Liver (tissue), 9 donors: ENCODE measurements around the gene SERINC4. TPM values are rescaled to one million over a fixed set of nuclear protein-coding genes. Genes with fewer than 3 reads are reported as not detected.
"Not testable (repeated sequence)": the region's sequence is repeated elsewhere in the genome, so short reads cannot be mapped to it uniquely, and the experiment has no call there.

Experiments used
- DNase-seq: peaks from one replicate; pipeline ENCODE4 v3.0.0-alpha.2; 2017; ENCODE audit warnings: low spot score
- H3K27ac ChIP-seq, 2 donors: one replicate each; pipeline ENCODE4 v1.7.0; 2013; ENCODE audit warnings: inconsistent platforms in 2 of 2, low read length in 2 of 2, control low read depth in 1 of 2, low read depth in 1 of 2, mild to moderate bottlenecking in 1 of 2
- H3K27me3 ChIP-seq, 4 donors: one replicate each; pipeline versions ENCODE4 v1.6.1 to v1.7.0; 2013; ENCODE audit warnings: low read length in 3 of 4, inconsistent platforms in 1 of 4, mild to moderate bottlenecking in 1 of 4, moderate library complexity in 1 of 4; ENCODE audit not compliant: control insufficient read depth in 4 of 4, insufficient read depth in 4 of 4
- H3K36me3 ChIP-seq, 4 donors: one replicate each; pipeline versions ENCODE4 v1.6.1 to v1.7.0; 2013; ENCODE audit warnings: low read length in 3 of 4, mild to moderate bottlenecking in 3 of 4, low read depth in 1 of 4, moderate library complexity in 1 of 4; ENCODE audit not compliant: control insufficient read depth in 4 of 4, insufficient read depth in 3 of 4
- H3K4me1 ChIP-seq, 4 donors: one replicate each; pipeline versions ENCODE4 v1.6.1 to v1.7.0; 2013; ENCODE audit warnings: low read length in 3 of 4, mild to moderate bottlenecking in 3 of 4, moderate library complexity in 1 of 4; ENCODE audit not compliant: control insufficient read depth in 4 of 4, insufficient read depth in 4 of 4
- H3K4me3 ChIP-seq, 3 donors: one replicate each; pipeline versions ENCODE4 v1.6.1 to v1.7.0; 2013; ENCODE audit warnings: low read length in 3 of 3, control low read depth in 1 of 3, low read depth in 1 of 3, mild to moderate bottlenecking in 1 of 3
- H3K9ac ChIP-seq, 2 donors: one replicate each; pipeline ENCODE4 v1.7.0; 2013; ENCODE audit warnings: low read length in 2 of 2, mild to moderate bottlenecking in 2 of 2, moderate library complexity in 2 of 2, control low read depth in 1 of 2, low read depth in 1 of 2
- H3K9me3 ChIP-seq, 4 donors: one replicate each; pipeline versions ENCODE4 v1.6.1 to v1.7.0; 2013; ENCODE audit warnings: low read length in 3 of 4; ENCODE audit not compliant: control insufficient read depth in 4 of 4
- FOXA2 ChIP-seq: IDR thresholded peaks from 2 replicates; pipeline ENCODE4 v1.6.1; 2016; ENCODE audit warnings: antibody characterized with exemption
- GABPA ChIP-seq, 2 donors: IDR thresholded peaks in 1 of 2; conservative IDR thresholded peaks in 1 of 2; 2 replicates each; pipeline ENCODE4 v1.6.1; 2016; ENCODE audit warnings: antibody characterized with exemption in 2 of 2, mild to moderate bottlenecking in 1 of 2, moderate library complexity in 1 of 2
- HNF4A ChIP-seq, 2 donors: conservative IDR thresholded peaks; 2 replicates each; pipeline ENCODE4 v1.6.1; 2016; ENCODE audit warnings: antibody characterized with exemption in 2 of 2, mild to moderate bottlenecking in 2 of 2
- MAX ChIP-seq: IDR thresholded peaks from 2 replicates; pipeline ENCODE4 v1.6.1; 2016; ENCODE audit warnings: antibody characterized with exemption
- NR2F2 ChIP-seq: IDR thresholded peaks from 2 replicates; pipeline ENCODE4 v1.6.1; 2016; ENCODE audit warnings: antibody characterized with exemption
- RAD21 ChIP-seq, 2 donors: IDR thresholded peaks; 2 replicates each; pipeline ENCODE4 v1.6.1; 2016; ENCODE audit warnings: antibody characterized with exemption in 2 of 2, mild to moderate bottlenecking in 2 of 2
- TAF1 ChIP-seq: conservative IDR thresholded peaks from 2 replicates; pipeline ENCODE4 v1.6.1; 2016; ENCODE audit warnings: antibody characterized with exemption, mild to moderate bottlenecking
- YY1 ChIP-seq: IDR thresholded peaks from 2 replicates; pipeline ENCODE4 v1.6.1; 2016; ENCODE audit warnings: antibody characterized with exemption, mild to moderate bottlenecking
- WGBS: extraction: QIAGEN DNeasy Blood & Tissue Kit; methylation state at CpG from one replicate; pipeline ENCODE4 v1.1.7; 2013; 5-methylcytosine and 5-hydroxymethylcytosine counted together
- polyA plus RNA-seq, 2 donors: library from polyadenylated mRNA; stranded (reverse) in 1 of 2; unstranded in 1 of 2; fragments of 200-250 nt in 1 of 2; fragments of >200 nt in 1 of 2; fragmentation: Nextera tagmentation in 1 of 2; extraction: Ambion mirVana in 1 of 2; gene quantifications; one replicate each; pipeline versions ENCODE4 v1.2.1 to v1.2.3, GENCODE V29; 2013 to 2015
- total RNA-seq, 2 donors: library from RNA; depleted of rRNA; stranded (reverse); fragments of >200 nt; gene quantifications; one replicate each; pipeline ENCODE4 v1.2.3, GENCODE V29; 2014
- TF ChIP-seq, protein P1 (sequence below): fragments of 150-350 bp; IDR thresholded peaks from 2 replicates; pipeline ENCODE4 v1.5.1; 2017; ENCODE audit warnings: improper control_type of control experiment, low read depth, low read length; ENCODE audit not compliant: missing input control
- TF ChIP-seq, protein P2 (sequence below): IDR thresholded peaks from 2 replicates; pipeline ENCODE4 v1.6.1; 2016; ENCODE audit warnings: antibody characterized with exemption, mild to moderate bottlenecking
- donor health status: healthy.
- donor health status: healthy.
- donor health status: healthy.
- donor health status: healthy.
- donor health status: healthy.

SERINC4 gene
- total and polyA plus RNA-seq, 4 donors = 0.06 TPM; not detected in 3

- no peak for TF ChIP-seq HNF4A (conservative IDR thresholded peaks at IDR 0.05)
- peak; percentile 81 for TF ChIP-seq MAX
- TF ChIP-seq, protein P1, sequence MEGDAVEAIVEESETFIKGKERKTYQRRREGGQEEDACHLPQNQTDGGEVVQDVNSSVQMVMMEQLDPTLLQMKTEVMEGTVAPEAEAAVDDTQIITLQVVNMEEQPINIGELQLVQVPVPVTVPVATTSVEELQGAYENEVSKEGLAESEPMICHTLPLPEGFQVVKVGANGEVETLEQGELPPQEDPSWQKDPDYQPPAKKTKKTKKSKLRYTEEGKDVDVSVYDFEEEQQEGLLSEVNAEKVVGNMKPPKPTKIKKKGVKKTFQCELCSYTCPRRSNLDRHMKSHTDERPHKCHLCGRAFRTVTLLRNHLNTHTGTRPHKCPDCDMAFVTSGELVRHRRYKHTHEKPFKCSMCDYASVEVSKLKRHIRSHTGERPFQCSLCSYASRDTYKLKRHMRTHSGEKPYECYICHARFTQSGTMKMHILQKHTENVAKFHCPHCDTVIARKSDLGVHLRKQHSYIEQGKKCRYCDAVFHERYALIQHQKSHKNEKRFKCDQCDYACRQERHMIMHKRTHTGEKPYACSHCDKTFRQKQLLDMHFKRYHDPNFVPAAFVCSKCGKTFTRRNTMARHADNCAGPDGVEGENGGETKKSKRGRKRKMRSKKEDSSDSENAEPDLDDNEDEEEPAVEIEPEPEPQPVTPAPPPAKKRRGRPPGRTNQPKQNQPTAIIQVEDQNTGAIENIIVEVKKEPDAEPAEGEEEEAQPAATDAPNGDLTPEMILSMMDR = no peak
- TF ChIP-seq TAF1 = peak; percentile 99
- TF ChIP-seq FOXA2 = no peak
- TF ChIP-seq RAD21 (IDR thresholded peaks at IDR 0.05) = peak in 1 of 2 donors; percentile 31
These were observed 24.6 kb upstream of the SERINC4 start, which contains the start of gene MFAP1 (continued) for GRCh38 chr15:43824302-43825246.

- H3K27ac ChIP-seq = no peak overlapping the region
- TF ChIP-seq MAX = no peak
- no peak for TF ChIP-seq GABPA (IDR thresholded peaks at IDR 0.05 in 1 of 2, conservative IDR thresholded peaks at IDR 0.05 in 1 of 2)
- TF ChIP-seq, protein P2, sequence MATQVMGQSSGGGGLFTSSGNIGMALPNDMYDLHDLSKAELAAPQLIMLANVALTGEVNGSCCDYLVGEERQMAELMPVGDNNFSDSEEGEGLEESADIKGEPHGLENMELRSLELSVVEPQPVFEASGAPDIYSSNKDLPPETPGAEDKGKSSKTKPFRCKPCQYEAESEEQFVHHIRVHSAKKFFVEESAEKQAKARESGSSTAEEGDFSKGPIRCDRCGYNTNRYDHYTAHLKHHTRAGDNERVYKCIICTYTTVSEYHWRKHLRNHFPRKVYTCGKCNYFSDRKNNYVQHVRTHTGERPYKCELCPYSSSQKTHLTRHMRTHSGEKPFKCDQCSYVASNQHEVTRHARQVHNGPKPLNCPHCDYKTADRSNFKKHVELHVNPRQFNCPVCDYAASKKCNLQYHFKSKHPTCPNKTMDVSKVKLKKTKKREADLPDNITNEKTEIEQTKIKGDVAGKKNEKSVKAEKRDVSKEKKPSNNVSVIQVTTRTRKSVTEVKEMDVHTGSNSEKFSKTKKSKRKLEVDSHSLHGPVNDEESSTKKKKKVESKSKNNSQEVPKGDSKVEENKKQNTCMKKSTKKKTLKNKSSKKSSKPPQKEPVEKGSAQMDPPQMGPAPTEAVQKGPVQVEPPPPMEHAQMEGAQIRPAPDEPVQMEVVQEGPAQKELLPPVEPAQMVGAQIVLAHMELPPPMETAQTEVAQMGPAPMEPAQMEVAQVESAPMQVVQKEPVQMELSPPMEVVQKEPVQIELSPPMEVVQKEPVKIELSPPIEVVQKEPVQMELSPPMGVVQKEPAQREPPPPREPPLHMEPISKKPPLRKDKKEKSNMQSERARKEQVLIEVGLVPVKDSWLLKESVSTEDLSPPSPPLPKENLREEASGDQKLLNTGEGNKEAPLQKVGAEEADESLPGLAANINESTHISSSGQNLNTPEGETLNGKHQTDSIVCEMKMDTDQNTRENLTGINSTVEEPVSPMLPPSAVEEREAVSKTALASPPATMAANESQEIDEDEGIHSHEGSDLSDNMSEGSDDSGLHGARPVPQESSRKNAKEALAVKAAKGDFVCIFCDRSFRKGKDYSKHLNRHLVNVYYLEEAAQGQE = no peak
- no peak for TF ChIP-seq YY1
- TF ChIP-seq FOXA2 = no peak
- no peak for TF ChIP-seq RAD21 (IDR thresholded peaks at IDR 0.05)
- TF ChIP-seq NR2F2 = no peak
- 69% methylated on average over 3 of the region's 3 CpGs for WGBS
- peaks cover 9 to 12% (median 11%) of the 10 kb centered on the region in 4 donors for H3K4me1 ChIP-seq
- no peak overlapping the region for H3K4me3 ChIP-seq
- no peak overlapping the region for H3K9ac ChIP-seq
- DNase-seq = no peak
- H3K36me3 ChIP-seq = peaks cover 0 to 7% (median 3%) of the 10 kb centered on the region in 4 donors
- H3K9me3 ChIP-seq = no peaks in the 10 kb centered on the region
- H3K27me3 ChIP-seq = no peaks in the 10 kb centered on the region
These were observed 21.5 kb upstream of the SERINC4 start for GRCh38 chr15:43821505-43821904.

- not testable (repeated sequence) for H3K9ac ChIP-seq, DNase-seq, H3K4me3 ChIP-seq, H3K27me3 ChIP-seq, H3K4me1 ChIP-seq, H3K9me3 ChIP-seq, H3K27ac ChIP-seq
- H3K36me3 ChIP-seq = peaks cover 13 to 46% (median 34%) of the 10 kb centered on the region in 4 donors
- WGBS = 95% methylated on average over 5 of the region's 5 CpGs
These were observed 15.0 kb upstream of the SERINC4 start for GRCh38 chr15:43815064-43815463.
